Omental fat pad (tissue), 4 donors: ENCODE data around the gene CEP128. TPM values are rescaled to one million over a fixed set of nuclear protein-coding genes. Genes with fewer than 3 reads are reported as not detected.

Source experiments
- ATAC-seq: fragments of 150-250 bp; one replicate; pipeline ENCODE4 v1.9.1; 2016; ENCODE audit warnings: mild to moderate bottlenecking, moderate library complexity; ENCODE audit not compliant: low FRiP score
- DNase-seq: peaks from one replicate; pipeline ENCODE4 v3.0.0-alpha.2; 2019; ENCODE audit warnings: low spot score
- total RNA-seq, 4 donors: library from RNA; depleted of rRNA; stranded (reverse); fragments of >200 nt; gene quantifications; one replicate each; pipeline ENCODE4 v1.1.0, GENCODE V29; 2016
- TF ChIP-seq, protein P1 (sequence below), 3 donors: fragments of 450-650 bp; IDR thresholded peaks; one replicate each; pipeline ENCODE4 v1.5.1; 2016 to 2017; ENCODE audit warnings: antibody characterized with exemption in 3 of 3, mild to moderate bottlenecking in 3 of 3, moderate library complexity in 2 of 3

The CEP128 gene
- total RNA-seq, 4 donors from 2014 or later: 3.5 to 13.1 (median 4.6) TPM

DNA sequence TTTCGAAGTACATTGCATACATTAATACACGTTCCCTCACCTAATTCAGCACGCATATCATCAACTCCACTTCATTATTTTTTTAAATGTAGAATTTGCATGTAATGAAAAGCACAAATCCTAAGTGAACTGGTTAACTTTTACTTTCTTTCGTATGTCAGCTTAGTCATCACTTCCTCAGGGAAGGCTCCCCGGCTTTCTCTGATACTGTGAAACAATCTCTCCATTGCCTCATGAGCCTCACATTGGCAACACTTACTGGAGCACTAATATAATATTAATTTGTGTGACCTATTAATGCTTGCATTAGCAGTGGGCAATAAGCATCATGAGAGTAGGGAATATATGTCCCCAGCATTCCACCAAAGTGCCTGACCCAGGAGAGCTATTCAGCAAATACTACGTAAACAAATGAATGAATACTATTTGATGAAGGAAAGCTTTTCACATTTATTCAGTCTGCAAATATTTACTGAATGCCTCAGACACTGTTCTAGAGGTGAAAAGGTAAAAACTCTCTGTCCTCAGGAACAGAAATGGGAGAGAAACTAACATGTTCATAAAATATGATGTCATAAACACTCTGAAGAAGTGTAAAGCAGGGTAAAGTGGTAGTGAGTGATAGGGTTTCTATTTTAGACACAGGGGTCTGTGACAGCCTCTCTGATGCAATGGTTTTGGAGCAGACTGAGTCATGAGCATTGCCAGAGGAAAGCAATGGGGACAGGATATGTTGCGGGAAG lies 402.7 kb downstream of the CEP128 start:
- TF ChIP-seq, protein P1, sequence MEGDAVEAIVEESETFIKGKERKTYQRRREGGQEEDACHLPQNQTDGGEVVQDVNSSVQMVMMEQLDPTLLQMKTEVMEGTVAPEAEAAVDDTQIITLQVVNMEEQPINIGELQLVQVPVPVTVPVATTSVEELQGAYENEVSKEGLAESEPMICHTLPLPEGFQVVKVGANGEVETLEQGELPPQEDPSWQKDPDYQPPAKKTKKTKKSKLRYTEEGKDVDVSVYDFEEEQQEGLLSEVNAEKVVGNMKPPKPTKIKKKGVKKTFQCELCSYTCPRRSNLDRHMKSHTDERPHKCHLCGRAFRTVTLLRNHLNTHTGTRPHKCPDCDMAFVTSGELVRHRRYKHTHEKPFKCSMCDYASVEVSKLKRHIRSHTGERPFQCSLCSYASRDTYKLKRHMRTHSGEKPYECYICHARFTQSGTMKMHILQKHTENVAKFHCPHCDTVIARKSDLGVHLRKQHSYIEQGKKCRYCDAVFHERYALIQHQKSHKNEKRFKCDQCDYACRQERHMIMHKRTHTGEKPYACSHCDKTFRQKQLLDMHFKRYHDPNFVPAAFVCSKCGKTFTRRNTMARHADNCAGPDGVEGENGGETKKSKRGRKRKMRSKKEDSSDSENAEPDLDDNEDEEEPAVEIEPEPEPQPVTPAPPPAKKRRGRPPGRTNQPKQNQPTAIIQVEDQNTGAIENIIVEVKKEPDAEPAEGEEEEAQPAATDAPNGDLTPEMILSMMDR (IDR thresholded peaks at IDR 0.05): no peak
- DNase-seq (no peak), ATAC-seq (no peak)

- TF ChIP-seq, protein P1 (IDR thresholded peaks at IDR 0.05): no peak
- DNase-seq (no peak), ATAC-seq (no peak)
Measured at GRCh38 chr14:80537626-80538025, 403.9 kb downstream of the CEP128 start.

GRCh38 chr14:80536456-80536855 lies 405.1 kb downstream of the CEP128 start:
- TF ChIP-seq, protein P1 (IDR thresholded peaks at IDR 0.05): no peak
- no peak for ATAC-seq
- no peak for DNase-seq

DNA sequence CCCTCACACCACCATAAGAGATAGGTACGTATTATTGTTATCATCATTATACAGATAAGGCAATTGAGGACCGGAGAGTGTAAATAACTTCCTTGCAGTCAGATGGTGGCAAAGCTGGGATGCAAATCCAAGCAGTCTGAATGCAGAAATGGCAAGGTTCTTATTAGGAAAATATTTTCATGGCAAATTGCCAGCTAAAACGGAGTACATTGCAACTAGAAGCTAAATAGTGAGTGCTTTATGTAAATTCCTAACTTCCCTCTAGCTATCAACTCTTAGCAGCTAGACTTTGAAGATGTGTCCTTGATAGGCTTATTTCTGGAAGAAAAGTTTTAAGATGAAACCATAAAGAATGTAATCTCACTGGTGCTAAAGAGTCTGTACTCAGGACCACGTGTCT lies 406.4 kb downstream of the CEP128 start:
- TF ChIP-seq, protein P1 (IDR thresholded peaks at IDR 0.05): no peak
- DNase-seq (no peak), ATAC-seq (no peak)

- DNase-seq (no peak), ATAC-seq (no peak)
- TF ChIP-seq, protein P1 (IDR thresholded peaks at IDR 0.05): no peak
Measured at GRCh38 chr14:80523518-80524117, 417.9 kb downstream of the CEP128 start.

DNA sequence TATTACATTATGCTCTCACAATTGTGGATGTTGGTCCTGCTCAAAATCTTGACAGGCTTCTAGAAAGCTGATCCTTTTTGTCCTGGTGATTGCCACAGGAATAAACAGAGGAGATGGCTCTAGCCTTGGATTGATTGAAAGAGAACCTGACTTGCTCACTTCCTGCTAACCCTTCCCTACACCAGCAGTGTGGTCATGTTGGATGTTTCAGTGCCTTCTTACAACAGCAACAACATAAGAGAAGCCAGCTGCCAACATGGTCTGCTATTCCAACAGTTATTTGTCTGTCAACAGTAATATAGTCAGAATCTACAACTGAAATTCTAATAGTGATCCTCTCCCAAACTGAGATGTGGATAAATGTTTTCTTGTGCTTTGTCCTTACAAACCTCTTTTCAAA lies 418.6 kb downstream of the CEP128 start:
- DNase-seq: no peak
- ATAC-seq: no peak
- TF ChIP-seq, protein P1 (IDR thresholded peaks at IDR 0.05): no peak

DNA sequence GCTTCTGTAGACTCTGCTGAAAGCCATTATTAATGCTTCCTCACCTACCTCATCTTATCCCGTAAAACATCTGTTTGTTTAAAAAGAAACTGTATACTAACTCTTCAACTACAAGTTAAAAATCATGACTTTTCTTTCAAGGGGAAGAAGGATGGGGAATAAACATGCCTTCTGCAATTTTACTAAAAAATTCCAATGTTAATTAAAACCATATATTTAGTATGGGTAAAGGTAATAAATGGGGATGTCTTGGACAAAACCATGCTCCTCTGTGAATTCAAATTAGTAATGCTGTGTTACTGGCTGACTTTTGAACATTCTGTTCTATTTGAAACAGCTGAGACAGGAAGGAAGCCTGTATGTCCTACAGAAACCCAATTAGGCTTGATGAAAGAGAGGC lies 419.1 kb downstream of the CEP128 start:
- TF ChIP-seq, protein P1 (IDR thresholded peaks at IDR 0.05): no peak
- DNase-seq (no peak), ATAC-seq (no peak)
